ENCODE measurements around the gene RASL11A. TPM values are rescaled to one million over a fixed set of nuclear protein-coding genes. Genes with fewer than 3 reads are reported as not detected.

Gene RASL11A
- polyA plus RNA-seq, 1 of the 3 experiments (the other 2 are of a cell fraction): 2.7 TPM

DNA sequence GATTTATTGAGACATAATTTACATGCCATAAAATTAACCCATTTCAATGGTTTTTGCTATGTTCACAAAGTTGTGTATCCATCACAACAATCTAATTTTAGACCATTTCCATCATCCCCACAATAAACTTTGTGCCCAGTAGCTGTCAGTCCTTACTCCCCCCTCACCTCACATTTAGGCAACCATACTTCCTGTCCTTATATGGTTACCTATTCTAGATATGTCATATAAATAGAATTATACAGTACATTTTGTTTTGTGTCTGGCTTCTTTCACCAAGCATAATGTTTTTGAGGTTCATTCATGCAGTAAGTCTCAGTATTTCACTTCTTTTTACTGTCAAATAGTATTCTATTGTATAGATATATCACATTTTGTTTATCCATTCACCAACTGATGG lies 42.5 kb upstream of the RASL11A start (continued):
- no peak for TF ChIP-seq USF2 (IDR thresholded peaks at IDR 0.05; ENCODE audit: borderline replicate concordance, low read depth, low read length)
- TF ChIP-seq, protein P1, sequence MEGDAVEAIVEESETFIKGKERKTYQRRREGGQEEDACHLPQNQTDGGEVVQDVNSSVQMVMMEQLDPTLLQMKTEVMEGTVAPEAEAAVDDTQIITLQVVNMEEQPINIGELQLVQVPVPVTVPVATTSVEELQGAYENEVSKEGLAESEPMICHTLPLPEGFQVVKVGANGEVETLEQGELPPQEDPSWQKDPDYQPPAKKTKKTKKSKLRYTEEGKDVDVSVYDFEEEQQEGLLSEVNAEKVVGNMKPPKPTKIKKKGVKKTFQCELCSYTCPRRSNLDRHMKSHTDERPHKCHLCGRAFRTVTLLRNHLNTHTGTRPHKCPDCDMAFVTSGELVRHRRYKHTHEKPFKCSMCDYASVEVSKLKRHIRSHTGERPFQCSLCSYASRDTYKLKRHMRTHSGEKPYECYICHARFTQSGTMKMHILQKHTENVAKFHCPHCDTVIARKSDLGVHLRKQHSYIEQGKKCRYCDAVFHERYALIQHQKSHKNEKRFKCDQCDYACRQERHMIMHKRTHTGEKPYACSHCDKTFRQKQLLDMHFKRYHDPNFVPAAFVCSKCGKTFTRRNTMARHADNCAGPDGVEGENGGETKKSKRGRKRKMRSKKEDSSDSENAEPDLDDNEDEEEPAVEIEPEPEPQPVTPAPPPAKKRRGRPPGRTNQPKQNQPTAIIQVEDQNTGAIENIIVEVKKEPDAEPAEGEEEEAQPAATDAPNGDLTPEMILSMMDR (IDR thresholded peaks at IDR 0.05): no peak
- TF ChIP-seq GABPA (IDR thresholded peaks at IDR 0.05; ENCODE audit: low read depth): no peak
- TF ChIP-seq TEAD4 (IDR thresholded peaks at IDR 0.05; ENCODE audit: borderline replicate concordance, insufficient read depth): no peak
- TF ChIP-seq, protein P2, sequence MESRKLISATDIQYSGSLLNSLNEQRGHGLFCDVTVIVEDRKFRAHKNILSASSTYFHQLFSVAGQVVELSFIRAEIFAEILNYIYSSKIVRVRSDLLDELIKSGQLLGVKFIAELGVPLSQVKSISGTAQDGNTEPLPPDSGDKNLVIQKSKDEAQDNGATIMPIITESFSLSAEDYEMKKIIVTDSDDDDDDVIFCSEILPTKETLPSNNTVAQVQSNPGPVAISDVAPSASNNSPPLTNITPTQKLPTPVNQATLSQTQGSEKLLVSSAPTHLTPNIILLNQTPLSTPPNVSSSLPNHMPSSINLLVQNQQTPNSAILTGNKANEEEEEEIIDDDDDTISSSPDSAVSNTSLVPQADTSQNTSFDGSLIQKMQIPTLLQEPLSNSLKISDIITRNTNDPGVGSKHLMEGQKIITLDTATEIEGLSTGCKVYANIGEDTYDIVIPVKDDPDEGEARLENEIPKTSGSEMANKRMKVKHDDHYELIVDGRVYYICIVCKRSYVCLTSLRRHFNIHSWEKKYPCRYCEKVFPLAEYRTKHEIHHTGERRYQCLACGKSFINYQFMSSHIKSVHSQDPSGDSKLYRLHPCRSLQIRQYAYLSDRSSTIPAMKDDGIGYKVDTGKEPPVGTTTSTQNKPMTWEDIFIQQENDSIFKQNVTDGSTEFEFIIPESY (IDR thresholded peaks at IDR 0.05; ENCODE audit: borderline replicate concordance, low read depth): no peak
- TF ChIP-seq POLR2AphosphoS5 (IDR thresholded peaks at IDR 0.05; ENCODE audit: low read depth, low read length): no peak
- TF ChIP-seq, protein P3, sequence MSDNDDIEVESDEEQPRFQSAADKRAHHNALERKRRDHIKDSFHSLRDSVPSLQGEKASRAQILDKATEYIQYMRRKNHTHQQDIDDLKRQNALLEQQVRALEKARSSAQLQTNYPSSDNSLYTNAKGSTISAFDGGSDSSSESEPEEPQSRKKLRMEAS (IDR thresholded peaks at IDR 0.05; ENCODE audit: low read depth): no peak
- no peak for TF ChIP-seq JUND (IDR thresholded peaks at IDR 0.05)
- no peak for TF ChIP-seq NRF1 (IDR thresholded peaks at IDR 0.05; ENCODE audit: low read depth, low read length)
- no peak for TF ChIP-seq TCF12 (IDR thresholded peaks at IDR 0.05)
- TF ChIP-seq GATA2 (CRISPR knock-in tag; IDR thresholded peaks at IDR 0.05): no peak
- no peak for TF ChIP-seq MXI1 (IDR thresholded peaks at IDR 0.05; ENCODE audit: low read depth, low read length)
- no peak for TF ChIP-seq NFIC (IDR thresholded peaks at IDR 0.05; ENCODE audit: borderline replicate concordance)

GRCh38 chr13:27229642-27230041 lies 41.0 kb upstream of the RASL11A start:
- no peak for DNase-seq
- TF ChIP-seq YY1 (IDR thresholded peaks at IDR 0.05; ENCODE audit: low read depth) (no peak), GABPA (IDR thresholded peaks at IDR 0.05; ENCODE audit: low read depth) (no peak), FOXM1 (IDR thresholded peaks at IDR 0.05; ENCODE audit: low read depth) (no peak), MXI1 (IDR thresholded peaks at IDR 0.05; ENCODE audit: low read depth, low read length) (no peak), JUND (IDR thresholded peaks at IDR 0.05) (no peak), ELF1 (IDR thresholded peaks at IDR 0.05) (no peak), TAF1 (IDR thresholded peaks at IDR 0.05; ENCODE audit: borderline replicate concordance, low read depth, low read length) (no peak), TCF12 (IDR thresholded peaks at IDR 0.05) (no peak), POLR2AphosphoS5 (IDR thresholded peaks at IDR 0.05; ENCODE audit: low read depth, low read length) (no peak), FOXJ3 (CRISPR knock-in tag; IDR thresholded peaks at IDR 0.05) (no peak), SMC3 (IDR thresholded peaks at IDR 0.05; ENCODE audit: low read depth, low read length) (no peak), FOSL2 (IDR thresholded peaks at IDR 0.05; ENCODE audit: borderline replicate concordance, low read depth) (no peak)
- TF ChIP-seq, protein P4, sequence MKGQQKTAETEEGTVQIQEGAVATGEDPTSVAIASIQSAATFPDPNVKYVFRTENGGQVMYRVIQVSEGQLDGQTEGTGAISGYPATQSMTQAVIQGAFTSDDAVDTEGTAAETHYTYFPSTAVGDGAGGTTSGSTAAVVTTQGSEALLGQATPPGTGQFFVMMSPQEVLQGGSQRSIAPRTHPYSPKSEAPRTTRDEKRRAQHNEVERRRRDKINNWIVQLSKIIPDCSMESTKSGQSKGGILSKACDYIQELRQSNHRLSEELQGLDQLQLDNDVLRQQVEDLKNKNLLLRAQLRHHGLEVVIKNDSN (IDR thresholded peaks at IDR 0.05; ENCODE audit: borderline replicate concordance, low read depth): no peak
- TF ChIP-seq, protein P1 (IDR thresholded peaks at IDR 0.05): no peak
- TF ChIP-seq, protein P3 (IDR thresholded peaks at IDR 0.05; ENCODE audit: low read depth): no peak
- TF ChIP-seq, protein P2 (IDR thresholded peaks at IDR 0.05; ENCODE audit: borderline replicate concordance, low read depth): no peak
- no peak overlapping the region for H3K4me3 ChIP-seq (ENCODE audit: low read depth in 2 of 2, low read length in 1 of 2)
- WGBS (ENCODE audit: low lambda C conversion rate): 74% methylated on average over 3 of the region's 3 CpGs
- no peak overlapping the region for H3K9ac ChIP-seq
- no peak overlapping the region for H3K4me2 ChIP-seq
- H3K79me2 ChIP-seq (ENCODE audit: insufficient read depth): no peaks in the 10 kb centered on the region
- H3F3A ChIP-seq (replicated peaks; ENCODE audit: insufficient read depth): no peaks in the 10 kb centered on the region
- ChIA-PET CTCF (no interaction called here), POLR2A (no interaction called here)
- no peaks in the 10 kb centered on the region for H3K27me3 ChIP-seq (ENCODE audit: insufficient read depth)
- H3K36me3 ChIP-seq (replicated peaks in 1 of 2; ENCODE audit: control insufficient read depth in 1 of 2, insufficient read depth in 2 of 2, low read length in 1 of 2): no peaks in the 10 kb centered on the region
- H2AFZ ChIP-seq (ENCODE audit: low read depth): no peak overlapping the region
- H3K9me3 ChIP-seq: peaks cover 31% of the 10 kb centered on the region; the same call in 1 of the 2 replicates
- H3K9me2 ChIP-seq: no peaks in the 10 kb centered on the region
- no peaks in the 10 kb centered on the region for H4K20me1 ChIP-seq (ENCODE audit: insufficient read depth)
- no peak overlapping the region for H3K27ac ChIP-seq (ENCODE audit: low read depth in 2 of 2, low read length in 1 of 2)
- no peaks in the 10 kb centered on the region for H3K4me1 ChIP-seq (ENCODE audit: control insufficient read depth in 1 of 2, insufficient read depth in 2 of 2, low read depth in 1 of 2, low read length in 1 of 2)
